Measurements from ENCODE around the gene BFSP2. TPM values are rescaled to one million over a fixed set of nuclear protein-coding genes. Genes with fewer than 3 reads are reported as not detected.

BFSP2 gene
- total and polyA plus RNA-seq, 2 donors (not counting 3 experiments of a cell fraction or from before 2014, with no cell fraction given): not detected

- Histone ChIP-seq H3K9me3 (replicated peaks; ENCODE audit: control insufficient read depth, insufficient read depth, low read length) (no peaks in the 10 kb centered on the region), H3K27ac (ENCODE audit: insufficient read depth, low read depth, low read length) (no peak overlapping the region), H3K79me2 (ENCODE audit: control insufficient read depth, insufficient read depth, low read length) (no peaks in the 10 kb centered on the region), H4K20me1 (replicated peaks; ENCODE audit: control insufficient read depth, extremely low read depth, insufficient read depth, low read length) (no peaks in the 10 kb centered on the region), H3K9me1 (replicated peaks; ENCODE audit: control insufficient read depth, extremely low read depth, insufficient read depth, low read length) (no peaks in the 10 kb centered on the region), H3K9ac (replicated peaks; ENCODE audit: extremely low read depth, insufficient read depth, low read length) (no peak overlapping the region), H3K27me3 (ENCODE audit: control insufficient read depth in 2 of 2, insufficient read depth in 2 of 2, low read length in 2 of 2) (peaks cover 7 to 8% of the 10 kb centered on the region in 2 experiments), H3K4me1 (ENCODE audit: control insufficient read depth, extremely low read depth, insufficient read depth, low read length) (no peaks in the 10 kb centered on the region), H2AFZ (ENCODE audit: low read depth, low read length) (no peak overlapping the region), H3K4me2 (ENCODE audit: insufficient read depth, low read length) (no peak overlapping the region), H3K4me3 (replicated peaks in 1 of 3; ENCODE audit: insufficient read depth in 1 of 3, low read depth in 1 of 3, low read length in 3 of 3) (no peak overlapping the region), H3K36me3 (ENCODE audit: control insufficient read depth in 2 of 2, extremely low read depth in 1 of 2, insufficient read depth in 2 of 2, low read length in 2 of 2) (no peaks in the 10 kb centered on the region)
- TF ChIP-seq POLR2A (IDR thresholded peaks at IDR 0.05; ENCODE audit: low read depth, low read length): no peak
- TF ChIP-seq POLR2AphosphoS5 (IDR thresholded peaks at IDR 0.05; ENCODE audit: insufficient read depth, low read depth, low read length): no peak
- TF ChIP-seq FOS (IDR thresholded peaks at IDR 0.05; ENCODE audit: borderline replicate concordance, insufficient read depth, low read length): no peak
- no peak for TF ChIP-seq EZH2 (IDR thresholded peaks at IDR 0.05; ENCODE audit: borderline replicate concordance, low read depth, low read length, severe bottlenecking)
- TF ChIP-seq, protein P1, sequence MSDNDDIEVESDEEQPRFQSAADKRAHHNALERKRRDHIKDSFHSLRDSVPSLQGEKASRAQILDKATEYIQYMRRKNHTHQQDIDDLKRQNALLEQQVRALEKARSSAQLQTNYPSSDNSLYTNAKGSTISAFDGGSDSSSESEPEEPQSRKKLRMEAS (IDR thresholded peaks at IDR 0.05; ENCODE audit: insufficient read depth, insufficient read length): no peak
- TF ChIP-seq, protein P2, sequence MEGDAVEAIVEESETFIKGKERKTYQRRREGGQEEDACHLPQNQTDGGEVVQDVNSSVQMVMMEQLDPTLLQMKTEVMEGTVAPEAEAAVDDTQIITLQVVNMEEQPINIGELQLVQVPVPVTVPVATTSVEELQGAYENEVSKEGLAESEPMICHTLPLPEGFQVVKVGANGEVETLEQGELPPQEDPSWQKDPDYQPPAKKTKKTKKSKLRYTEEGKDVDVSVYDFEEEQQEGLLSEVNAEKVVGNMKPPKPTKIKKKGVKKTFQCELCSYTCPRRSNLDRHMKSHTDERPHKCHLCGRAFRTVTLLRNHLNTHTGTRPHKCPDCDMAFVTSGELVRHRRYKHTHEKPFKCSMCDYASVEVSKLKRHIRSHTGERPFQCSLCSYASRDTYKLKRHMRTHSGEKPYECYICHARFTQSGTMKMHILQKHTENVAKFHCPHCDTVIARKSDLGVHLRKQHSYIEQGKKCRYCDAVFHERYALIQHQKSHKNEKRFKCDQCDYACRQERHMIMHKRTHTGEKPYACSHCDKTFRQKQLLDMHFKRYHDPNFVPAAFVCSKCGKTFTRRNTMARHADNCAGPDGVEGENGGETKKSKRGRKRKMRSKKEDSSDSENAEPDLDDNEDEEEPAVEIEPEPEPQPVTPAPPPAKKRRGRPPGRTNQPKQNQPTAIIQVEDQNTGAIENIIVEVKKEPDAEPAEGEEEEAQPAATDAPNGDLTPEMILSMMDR (IDR thresholded peaks at IDR 0.05; ENCODE audit: extremely low read depth in 1 of 2, insufficient read depth in 1 of 2, low read depth in 1 of 2, low read length in 2 of 2): no peak
- TF ChIP-seq MYC (IDR thresholded peaks at IDR 0.05; ENCODE audit: low read depth, low read length): no peak
- no peak for TF ChIP-seq JUN (IDR thresholded peaks at IDR 0.05; ENCODE audit: borderline replicate concordance, insufficient read depth, insufficient read length, low read depth)
- dilution Hi-C loops (cut with MboI; ENCODE audit: extremely low pct_ligation_motif_present, low sequenced_read_pairs) (no loop called here), intact Hi-C loops (cut with micrococcal nuclease) (no loop called here)
- FAIRE-seq (no peak), DNase-seq (ENCODE audit: low read depth, low spot score) (no peak)
- POLR2A ChIA-PET: no interaction called here
- BruUV-seq (replicated peaks): no TSS peak
- CTCF ChIA-PET: no interaction called here
Observed at GRCh38 chr3:133443649-133444422, 44.0 kb downstream of the BFSP2 start.
